Nephron progenitor cell (in vitro differentiated cells): ENCODE results near the gene PRKCZ.

ENCODE experiments used
- DNase-seq: peaks from one replicate; pipeline ENCODE4 v3.0.0; 2021
- H3K27ac Mint-ChIP-seq: 2 replicates; pipeline ENCODE4 v1.8.0; 2021; ENCODE audit warnings: mild to moderate bottlenecking, moderate library complexity, mixed read lengths
- H3K27me3 Mint-ChIP-seq: 2 replicates; pipeline ENCODE4 v1.8.0; 2021; ENCODE audit warnings: mild to moderate bottlenecking, low read depth, mixed read lengths; ENCODE audit not compliant: poor library complexity
- H3K36me3 Mint-ChIP-seq: 2 replicates; pipeline ENCODE4 v1.8.0; 2021; ENCODE audit warnings: low read depth, mixed read lengths
- H3K4me1 Mint-ChIP-seq: 2 replicates; pipeline ENCODE4 v1.8.0; 2021; ENCODE audit warnings: mixed read lengths
- H3K4me3 Mint-ChIP-seq: 2 replicates; pipeline ENCODE4 v1.8.0; 2021; ENCODE audit warnings: mild to moderate bottlenecking, moderate library complexity, mixed read lengths
- H3K9me3 Mint-ChIP-seq: 2 replicates; pipeline ENCODE4 v1.8.0; 2021; ENCODE audit warnings: mild to moderate bottlenecking, moderate library complexity, mixed read lengths
- TF ChIP-seq, protein P1 (sequence below): fragments of 200-600 bp; sonication (generic); IDR thresholded peaks from 2 replicates; pipeline ENCODE4 v1.5.0; 2021; ENCODE audit warnings: antibody characterized with exemption

The PRKCZ gene

DNA sequence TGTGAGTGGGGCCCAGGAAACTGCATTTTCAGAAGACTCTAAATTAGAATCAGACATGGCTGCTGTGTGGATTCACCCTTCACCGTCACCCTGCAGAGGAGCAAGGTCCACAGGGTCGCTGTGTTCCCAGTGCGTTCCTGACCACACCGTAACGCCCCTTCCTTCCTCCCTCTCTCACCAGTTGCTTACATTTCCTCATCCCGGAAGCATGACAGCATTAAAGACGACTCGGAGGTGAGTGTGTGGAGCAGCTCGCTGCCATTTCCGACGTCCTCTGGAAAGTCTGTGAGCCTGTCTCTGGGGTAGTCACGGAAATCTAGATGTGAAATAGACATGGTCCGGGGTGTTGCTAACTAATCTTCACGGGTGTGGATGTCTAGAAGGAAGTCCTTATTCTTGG lies 98.5 kb downstream of the PRKCZ start:
- Mint-ChIP-seq H3K9me3 (no peaks in the 10 kb centered on the region), H3K36me3 (peaks cover 15% of the 10 kb centered on the region), H3K4me3 (no peak overlapping the region), H3K4me1 (peaks cover 5% of the 10 kb centered on the region), H3K27me3 (no peaks in the 10 kb centered on the region), H3K27ac (no peak overlapping the region)
- DNase-seq, result no peak
- TF ChIP-seq, protein P1, sequence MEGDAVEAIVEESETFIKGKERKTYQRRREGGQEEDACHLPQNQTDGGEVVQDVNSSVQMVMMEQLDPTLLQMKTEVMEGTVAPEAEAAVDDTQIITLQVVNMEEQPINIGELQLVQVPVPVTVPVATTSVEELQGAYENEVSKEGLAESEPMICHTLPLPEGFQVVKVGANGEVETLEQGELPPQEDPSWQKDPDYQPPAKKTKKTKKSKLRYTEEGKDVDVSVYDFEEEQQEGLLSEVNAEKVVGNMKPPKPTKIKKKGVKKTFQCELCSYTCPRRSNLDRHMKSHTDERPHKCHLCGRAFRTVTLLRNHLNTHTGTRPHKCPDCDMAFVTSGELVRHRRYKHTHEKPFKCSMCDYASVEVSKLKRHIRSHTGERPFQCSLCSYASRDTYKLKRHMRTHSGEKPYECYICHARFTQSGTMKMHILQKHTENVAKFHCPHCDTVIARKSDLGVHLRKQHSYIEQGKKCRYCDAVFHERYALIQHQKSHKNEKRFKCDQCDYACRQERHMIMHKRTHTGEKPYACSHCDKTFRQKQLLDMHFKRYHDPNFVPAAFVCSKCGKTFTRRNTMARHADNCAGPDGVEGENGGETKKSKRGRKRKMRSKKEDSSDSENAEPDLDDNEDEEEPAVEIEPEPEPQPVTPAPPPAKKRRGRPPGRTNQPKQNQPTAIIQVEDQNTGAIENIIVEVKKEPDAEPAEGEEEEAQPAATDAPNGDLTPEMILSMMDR, result no peak

DNA sequence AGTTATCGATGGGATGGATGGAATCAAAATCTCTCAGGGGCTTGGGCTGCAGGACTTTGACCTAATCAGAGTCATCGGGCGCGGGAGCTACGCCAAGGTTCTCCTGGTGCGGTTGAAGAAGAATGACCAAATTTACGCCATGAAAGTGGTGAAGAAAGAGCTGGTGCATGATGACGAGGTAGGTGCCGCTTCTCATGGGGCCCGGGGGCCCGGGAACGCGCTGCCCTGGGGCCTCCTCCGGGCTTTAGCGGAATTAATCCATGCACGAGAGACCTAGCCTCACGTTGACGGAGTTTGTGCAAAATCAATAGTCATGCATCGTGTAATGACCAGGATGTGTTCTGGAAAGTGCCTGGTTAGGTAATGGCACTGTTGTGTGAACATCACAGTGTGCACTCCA lies 100.6 kb downstream of the PRKCZ start:
- H3K27ac Mint-ChIP-seq, result no peak overlapping the region
- no peaks in the 10 kb centered on the region for H3K27me3 Mint-ChIP-seq
- no peak for DNase-seq
- H3K4me1 Mint-ChIP-seq, result peaks cover 10% of the 10 kb centered on the region
- H3K36me3 Mint-ChIP-seq, result peaks cover 25% of the 10 kb centered on the region
- no peaks in the 10 kb centered on the region for H3K9me3 Mint-ChIP-seq
- no peak overlapping the region for H3K4me3 Mint-ChIP-seq
- TF ChIP-seq, protein P1, result no peak

DNA sequence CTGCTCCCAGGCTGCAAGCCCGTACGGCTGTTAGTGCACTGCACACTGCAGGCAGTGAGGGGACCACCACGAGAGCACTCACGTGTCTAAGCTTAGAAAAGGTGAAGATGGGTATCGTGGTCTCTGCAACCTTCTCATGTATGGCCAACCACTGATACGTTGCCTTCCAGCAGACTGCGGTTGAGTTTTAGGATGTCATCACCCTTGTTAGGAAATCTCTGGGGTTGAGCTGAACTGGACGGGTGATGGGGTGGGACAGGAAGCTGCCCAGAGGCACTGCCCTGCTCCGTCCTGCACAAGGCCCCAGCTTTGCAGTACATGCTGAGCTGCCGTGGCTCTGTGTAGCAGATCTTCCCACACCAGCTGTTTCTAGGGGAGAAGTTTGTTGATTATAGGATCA lies 101.0 kb downstream of the PRKCZ start:
- Mint-ChIP-seq H3K9me3 (no peaks in the 10 kb centered on the region), H3K27me3 (no peaks in the 10 kb centered on the region), H3K4me1 (peaks cover 10% of the 10 kb centered on the region), H3K27ac (no peak overlapping the region), H3K36me3 (peaks cover 25% of the 10 kb centered on the region), H3K4me3 (no peak overlapping the region)
- DNase-seq, result no peak
- TF ChIP-seq, protein P1, result no peak

DNA sequence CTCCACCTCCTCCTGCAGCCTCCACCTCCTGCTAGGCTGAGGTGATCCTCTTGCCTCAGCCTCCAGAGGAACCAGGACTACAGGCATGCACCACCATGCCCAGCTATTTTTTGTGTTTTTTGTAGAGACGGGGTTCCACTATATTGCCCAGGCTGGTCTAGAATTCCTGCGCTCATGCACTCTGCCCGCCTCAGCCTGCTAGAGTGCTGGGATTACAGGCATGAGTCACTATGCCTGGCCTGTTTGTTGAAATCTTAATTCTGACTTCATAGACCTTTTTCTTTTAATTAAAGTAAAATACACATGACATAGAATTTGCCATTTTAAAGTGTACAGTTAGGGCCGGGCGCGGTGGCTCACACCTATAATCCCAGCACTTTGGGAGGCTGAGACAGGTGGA lies 101.7 kb downstream of the PRKCZ start:
- Mint-ChIP-seq H3K36me3 (peaks cover 25% of the 10 kb centered on the region), H3K27ac (no peak overlapping the region), H3K27me3 (no peaks in the 10 kb centered on the region), H3K9me3 (no peaks in the 10 kb centered on the region), H3K4me1 (peaks cover 10% of the 10 kb centered on the region), H3K4me3 (no peak overlapping the region)
- DNase-seq, result no peak
- TF ChIP-seq, protein P1, result no peak

DNA sequence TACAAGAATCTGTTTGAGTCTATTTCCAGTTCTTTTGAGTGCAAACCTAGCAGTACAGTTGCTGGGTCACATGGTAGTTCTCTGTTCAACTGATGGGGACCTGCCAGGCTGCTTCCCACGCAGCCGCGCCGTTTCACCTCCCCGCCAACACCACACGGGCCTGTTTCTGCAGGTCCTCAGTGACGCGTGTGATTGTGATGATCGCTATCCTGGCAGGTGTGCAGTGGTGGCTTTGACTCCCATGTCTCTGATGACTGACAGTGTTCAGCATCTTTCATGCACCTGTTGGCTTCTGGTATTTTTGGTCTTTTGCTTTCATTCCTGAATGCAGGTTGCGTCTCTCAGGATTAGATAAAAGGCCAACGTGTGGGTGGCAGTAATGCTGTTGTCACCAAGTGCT lies 102.7 kb downstream of the PRKCZ start:
- no peak overlapping the region for H3K4me3 Mint-ChIP-seq
- TF ChIP-seq, protein P1, result no peak

DNA sequence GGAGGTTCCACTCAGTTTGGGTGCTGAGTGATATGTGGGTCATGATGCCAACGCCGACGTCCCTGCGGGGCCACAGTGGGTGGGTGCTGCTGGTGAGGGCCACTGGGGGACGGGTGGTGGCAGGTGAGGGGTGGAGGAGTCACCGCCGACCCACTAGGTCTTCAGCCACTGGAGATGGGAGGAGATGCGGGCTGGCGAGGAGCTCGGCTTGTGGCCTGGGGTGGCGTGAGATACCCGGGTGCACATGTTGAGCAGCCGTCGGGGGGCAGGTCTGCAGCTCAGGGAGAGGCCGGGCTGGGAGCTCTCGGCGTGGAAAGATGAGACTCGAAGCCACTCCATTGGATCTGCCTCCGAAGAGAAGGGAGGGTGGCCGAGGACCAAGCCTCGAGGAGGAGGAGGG lies 103.8 kb downstream of the PRKCZ start:
- Mint-ChIP-seq H3K27ac (no peak overlapping the region), H3K9me3 (no peaks in the 10 kb centered on the region), H3K36me3 (peaks cover 21% of the 10 kb centered on the region), H3K4me3 (no peak overlapping the region), H3K27me3 (no peaks in the 10 kb centered on the region), H3K4me1 (peaks cover 10% of the 10 kb centered on the region)
- DNase-seq, result no peak
- TF ChIP-seq, protein P1, result no peak

More for the DNA sequence above, 102.7 kb downstream of the PRKCZ start:
- H3K4me1 Mint-ChIP-seq, result peaks cover 10% of the 10 kb centered on the region
- no peak overlapping the region for H3K27ac Mint-ChIP-seq
- DNase-seq, result no peak
- H3K36me3 Mint-ChIP-seq, result peaks cover 25% of the 10 kb centered on the region
- H3K9me3 Mint-ChIP-seq, result no peaks in the 10 kb centered on the region
- H3K27me3 Mint-ChIP-seq, result no peaks in the 10 kb centered on the region
